Osteocyte (in vitro differentiated cells): ENCODE data around the gene SLC27A6. TPM values are rescaled to one million over a fixed set of nuclear protein-coding genes. Genes with fewer than 3 reads are reported as not detected.

Experiments used
- DNase-seq: peaks from one replicate; pipeline ENCODE4 v3.0.0; 2021; ENCODE audit warnings: mixed read lengths; ENCODE audit not compliant: unreplicated experiment; ENCODE audit errors: extremely low spot score
- H3K27ac Mint-ChIP-seq: one replicate; pipeline ENCODE4 v1.8.0; 2021; ENCODE audit warnings: mild to moderate bottlenecking, mixed read lengths; ENCODE audit not compliant: unreplicated experiment
- H3K27me3 Mint-ChIP-seq: one replicate; pipeline ENCODE4 v1.8.0; 2021; ENCODE audit warnings: mixed read lengths; ENCODE audit not compliant: unreplicated experiment
- H3K36me3 Mint-ChIP-seq: one replicate; pipeline ENCODE4 v1.8.0; 2021; ENCODE audit warnings: mixed read lengths; ENCODE audit not compliant: unreplicated experiment
- H3K4me1 Mint-ChIP-seq: one replicate; pipeline ENCODE4 v1.8.0; 2021; ENCODE audit warnings: mixed read lengths; ENCODE audit not compliant: unreplicated experiment
- H3K4me3 Mint-ChIP-seq: one replicate; pipeline ENCODE4 v1.8.0; 2021; ENCODE audit warnings: mild to moderate bottlenecking, moderate library complexity, mixed read lengths; ENCODE audit not compliant: unreplicated experiment
- H3K9me3 Mint-ChIP-seq: one replicate; pipeline ENCODE4 v1.8.0; 2021; ENCODE audit warnings: mixed read lengths; ENCODE audit not compliant: unreplicated experiment
- CTCF ChIP-seq: fragments of 200-600 bp; sonication (generic); IDR thresholded peaks from 2 replicates; pipeline ENCODE4 v1.5.0; 2021; ENCODE audit warnings: antibody characterized with exemption, mild to moderate bottlenecking, moderate library complexity
- total RNA-seq: library from RNA; stranded (reverse); gene quantifications from 2 replicates; pipeline ENCODE4 v1.2.1, GENCODE V29; 2021

Gene SLC27A6
- total RNA-seq, 1 donor from 2014 or later, result not detected

- TF ChIP-seq CTCF, result no peak
- Mint-ChIP-seq H3K27ac (no peak overlapping the region), H3K9me3 (no peaks in the 10 kb centered on the region), H3K4me1 (no peaks in the 10 kb centered on the region), H3K4me3 (no peak overlapping the region), H3K36me3 (no peaks in the 10 kb centered on the region), H3K27me3 (peaks cover 45% of the 10 kb centered on the region)
- no peak for DNase-seq
Measured at GRCh38 chr5:129019401-129019908, 54.2 kb downstream of the SLC27A6 start.

GRCh38 chr5:129020683-129021082 is 55.4 kb downstream of the SLC27A6 start:
- Mint-ChIP-seq H3K4me3 (no peak overlapping the region), H3K4me1 (no peaks in the 10 kb centered on the region), H3K27me3 (peaks cover 52% of the 10 kb centered on the region), H3K36me3 (no peaks in the 10 kb centered on the region), H3K27ac (no peak overlapping the region), H3K9me3 (no peaks in the 10 kb centered on the region)
- no peak for TF ChIP-seq CTCF
- DNase-seq, result no peak

- DNase-seq, result no peak
- H3K27ac Mint-ChIP-seq, result no peak overlapping the region
- no peaks in the 10 kb centered on the region for H3K4me1 Mint-ChIP-seq
- no peaks in the 10 kb centered on the region for H3K36me3 Mint-ChIP-seq
- H3K27me3 Mint-ChIP-seq, result peaks cover 53% of the 10 kb centered on the region
- TF ChIP-seq CTCF, result no peak
- no peak overlapping the region for H3K4me3 Mint-ChIP-seq
- no peaks in the 10 kb centered on the region for H3K9me3 Mint-ChIP-seq
Measured at GRCh38 chr5:129021744-129022143, 56.5 kb downstream of the SLC27A6 start.

GRCh38 chr5:129022599-129022998 is 57.3 kb downstream of the SLC27A6 start:
- Mint-ChIP-seq H3K36me3 (no peaks in the 10 kb centered on the region), H3K27ac (no peak overlapping the region), H3K4me1 (no peaks in the 10 kb centered on the region), H3K27me3 (peaks cover 56% of the 10 kb centered on the region), H3K9me3 (no peaks in the 10 kb centered on the region), H3K4me3 (no peak overlapping the region)
- DNase-seq, result no peak
- no peak for TF ChIP-seq CTCF

- no peak for DNase-seq
- no peak for TF ChIP-seq CTCF
- Mint-ChIP-seq H3K27ac (no peak overlapping the region), H3K27me3 (peaks cover 54% of the 10 kb centered on the region), H3K4me3 (no peak overlapping the region), H3K4me1 (no peaks in the 10 kb centered on the region), H3K36me3 (no peaks in the 10 kb centered on the region), H3K9me3 (no peaks in the 10 kb centered on the region)
Measured at GRCh38 chr5:129027260-129027659, 62.0 kb downstream of the SLC27A6 start.
